Esophagus muscularis mucosa (tissue), 4 donors: ENCODE data around the gene CCL7. TPM values are rescaled to one million over a fixed set of nuclear protein-coding genes. Genes with fewer than 3 reads are reported as not detected.
A peak's percentile ranks its signal among the peaks of the same experiment; 100 is the strongest.

Experiments
- DNase-seq: peaks from one replicate; pipeline ENCODE4 v3.0.0-alpha.2; 2017; ENCODE audit errors: extremely low spot score
- H3K27ac ChIP-seq, 4 donors: fragments of 200-600 bp; sonication (generic); replicated peaks in 1 of 4; 1 replicate in 3 of 4; 2 replicates in 1 of 4; pipeline ENCODE4 v1.5.1; 2016 to 2019; ENCODE audit warnings: mild to moderate bottlenecking in 1 of 4
- H3K27me3 ChIP-seq, 4 donors: fragments of 200-600 bp; sonication (generic); one replicate each; pipeline versions ENCODE4 v1.5.1 to v1.6.0; 2016 to 2019
- H3K36me3 ChIP-seq, 4 donors: fragments of 200-600 bp; sonication (generic); one replicate each; pipeline ENCODE4 v1.5.1; 2016 to 2019
- H3K4me1 ChIP-seq, 4 donors: fragments of 200-600 bp; sonication (generic); one replicate each; pipeline ENCODE4 v1.5.1; 2016 to 2019
- H3K4me3 ChIP-seq, 4 donors: fragments of 200-600 bp; sonication (generic); 1 replicate in 2 of 4; 2 replicates in 2 of 4; pipeline ENCODE4 v1.5.1; 2016 to 2019; ENCODE audit warnings: mild to moderate bottlenecking in 4 of 4, moderate library complexity in 1 of 4
- H3K9me3 ChIP-seq, 4 donors: fragments of 200-600 bp; sonication (generic); 1 replicate in 3 of 4; 2 replicates in 1 of 4; pipeline ENCODE4 v1.5.1; 2016 to 2019
- EP300 ChIP-seq: sonication (generic); formaldehyde crosslinking; IDR thresholded peaks from one replicate; pipeline ENCODE4 v1.6.1; 2017; ENCODE audit warnings: antibody characterized with exemption
- POLR2A ChIP-seq: fragments of 450-650 bp; IDR thresholded peaks from one replicate; pipeline ENCODE4 v1.6.1; 2017; ENCODE audit warnings: antibody characterized with exemption, moderate library complexity, mild to moderate bottlenecking, low read depth
- POLR2AphosphoS5 ChIP-seq, 2 donors: sonication (generic); formaldehyde crosslinking; IDR thresholded peaks; one replicate each; pipeline ENCODE4 v1.6.1; 2017; ENCODE audit warnings: antibody characterized with exemption in 2 of 2
- WGBS: methylation state at CpG from one replicate; pipeline ENCODE4 v1.1.5; 2018; 5-methylcytosine and 5-hydroxymethylcytosine counted together
- intact Hi-C: fragments of 100-400 bp; cut with DNase I; formaldehyde crosslinking; loops from one replicate; pipeline ENCODE4 v1.15.1; 2023
- total RNA-seq, 4 donors: library from RNA; depleted of rRNA; stranded (reverse); fragments of >200 nt; gene quantifications; one replicate each; pipeline versions ENCODE4 v1.1.0 to v1.2.1, GENCODE V29; 2016
- TF ChIP-seq, protein P1 (sequence below), 3 experiments: fragments of 200-600 bp in 2 of 3; fragments of 450-650 bp in 1 of 3; sonication (generic) in 2 of 3; IDR thresholded peaks; one replicate each; pipeline ENCODE4 v1.5.1; 2017 to 2019; ENCODE audit warnings: antibody characterized with exemption in 3 of 3, mild to moderate bottlenecking in 2 of 3, moderate library complexity in 1 of 3

Gene CCL7
- under 1 TPM in 1 of 4 donors, not detected in 3; 0.83 TPM for total RNA-seq

DNA sequence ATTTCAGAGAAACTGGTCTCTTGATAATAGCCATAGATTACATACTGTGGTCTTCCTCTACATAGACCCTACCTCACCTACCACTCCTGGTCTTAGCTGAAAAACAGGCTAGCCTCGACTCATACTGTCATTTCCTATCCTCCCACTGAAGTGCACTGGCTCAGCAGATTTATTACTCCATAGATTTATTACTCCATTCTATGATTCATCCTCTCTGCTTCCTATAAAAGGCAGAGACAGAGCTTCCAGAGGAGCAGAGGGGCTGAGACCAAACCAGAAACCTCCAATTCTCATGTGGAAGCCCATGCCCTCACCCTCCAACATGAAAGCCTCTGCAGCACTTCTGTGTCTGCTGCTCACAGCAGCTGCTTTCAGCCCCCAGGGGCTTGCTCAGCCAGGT, at the start of gene CCL7:
CCL7 (plus strand) TSS at position 253 of the 400 bp plus-strand sequence; CDS start at position 323, 70 bp downstream.
- intact Hi-C loops: loop anchor here (10.0 kb wide), 1 partner anchor 65 kb away; no protein-coding TSS in a partner anchor
- Histone ChIP-seq H3K4me1 (peaks cover 0 to 5% (median 0%) of the 10 kb centered on the region in 4 donors), H3K27me3 (no peaks in the 10 kb centered on the region), H3K27ac (no peak within 1 kb of the TSS), H3K4me3 (no peak within 1 kb of the TSS), H3K36me3 (no peaks in the 10 kb centered on the region), H3K9me3 (no peaks in the 10 kb centered on the region)
- TF ChIP-seq POLR2AphosphoS5 (IDR thresholded peaks at IDR 0.05) (no peak), EP300 (no peak), POLR2A (no peak)
- TF ChIP-seq, protein P1, sequence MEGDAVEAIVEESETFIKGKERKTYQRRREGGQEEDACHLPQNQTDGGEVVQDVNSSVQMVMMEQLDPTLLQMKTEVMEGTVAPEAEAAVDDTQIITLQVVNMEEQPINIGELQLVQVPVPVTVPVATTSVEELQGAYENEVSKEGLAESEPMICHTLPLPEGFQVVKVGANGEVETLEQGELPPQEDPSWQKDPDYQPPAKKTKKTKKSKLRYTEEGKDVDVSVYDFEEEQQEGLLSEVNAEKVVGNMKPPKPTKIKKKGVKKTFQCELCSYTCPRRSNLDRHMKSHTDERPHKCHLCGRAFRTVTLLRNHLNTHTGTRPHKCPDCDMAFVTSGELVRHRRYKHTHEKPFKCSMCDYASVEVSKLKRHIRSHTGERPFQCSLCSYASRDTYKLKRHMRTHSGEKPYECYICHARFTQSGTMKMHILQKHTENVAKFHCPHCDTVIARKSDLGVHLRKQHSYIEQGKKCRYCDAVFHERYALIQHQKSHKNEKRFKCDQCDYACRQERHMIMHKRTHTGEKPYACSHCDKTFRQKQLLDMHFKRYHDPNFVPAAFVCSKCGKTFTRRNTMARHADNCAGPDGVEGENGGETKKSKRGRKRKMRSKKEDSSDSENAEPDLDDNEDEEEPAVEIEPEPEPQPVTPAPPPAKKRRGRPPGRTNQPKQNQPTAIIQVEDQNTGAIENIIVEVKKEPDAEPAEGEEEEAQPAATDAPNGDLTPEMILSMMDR (IDR thresholded peaks at IDR 0.05): no peak
- 24% methylated on average over 1 of the region's 1 CpG for WGBS
- no peak for DNase-seq

DNA sequence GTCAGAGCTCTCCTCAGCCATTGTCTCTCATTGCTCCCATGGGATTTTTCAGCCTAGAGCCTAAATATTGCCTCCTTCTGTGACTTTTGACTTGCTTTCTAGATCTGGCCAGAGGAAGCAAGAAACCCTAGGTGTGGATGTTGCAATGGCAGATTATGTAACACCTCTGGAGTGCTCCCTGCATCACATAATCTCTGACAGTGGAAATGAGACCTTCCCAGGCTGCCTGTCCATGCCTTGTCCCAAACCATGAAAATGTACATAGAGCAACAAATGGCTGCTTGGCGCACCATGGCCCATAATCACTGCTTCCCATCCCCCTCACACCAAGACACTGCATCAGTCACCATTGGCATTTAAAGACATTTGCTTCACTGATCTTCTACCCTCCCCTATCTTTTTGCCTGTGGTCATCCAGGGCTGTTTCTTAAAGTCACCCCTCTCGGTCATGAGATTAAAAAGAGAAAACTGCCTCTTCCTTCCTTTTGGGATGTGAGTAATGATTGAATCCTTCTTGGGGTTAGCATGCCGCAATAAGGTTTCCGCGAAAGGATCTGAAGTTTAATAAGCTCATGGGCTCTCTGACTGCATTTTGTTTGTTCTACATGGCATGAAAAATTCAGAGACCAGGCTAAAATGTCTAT, 49.1 kb upstream of the CCL7 start:
- no peaks in the 10 kb centered on the region for H3K36me3 ChIP-seq
- no peak overlapping the region for H3K4me3 ChIP-seq
- H3K27me3 ChIP-seq: no peaks in the 10 kb centered on the region
- TF ChIP-seq POLR2AphosphoS5 (IDR thresholded peaks at IDR 0.05) (no peak), POLR2A (no peak), EP300 (no peak)
- TF ChIP-seq, protein P1 (IDR thresholded peaks at IDR 0.05): no peak
- intact Hi-C loops: no loop called here
- H3K9me3 ChIP-seq: no peaks in the 10 kb centered on the region
- peaks cover 0 to 18% (median 2%) of the 10 kb centered on the region in 4 donors for H3K4me1 ChIP-seq
- WGBS: 73% methylated on average over 5 of the region's 5 CpGs
- H3K27ac ChIP-seq: no peak overlapping the region
- peak; percentile 77 for DNase-seq

DNA sequence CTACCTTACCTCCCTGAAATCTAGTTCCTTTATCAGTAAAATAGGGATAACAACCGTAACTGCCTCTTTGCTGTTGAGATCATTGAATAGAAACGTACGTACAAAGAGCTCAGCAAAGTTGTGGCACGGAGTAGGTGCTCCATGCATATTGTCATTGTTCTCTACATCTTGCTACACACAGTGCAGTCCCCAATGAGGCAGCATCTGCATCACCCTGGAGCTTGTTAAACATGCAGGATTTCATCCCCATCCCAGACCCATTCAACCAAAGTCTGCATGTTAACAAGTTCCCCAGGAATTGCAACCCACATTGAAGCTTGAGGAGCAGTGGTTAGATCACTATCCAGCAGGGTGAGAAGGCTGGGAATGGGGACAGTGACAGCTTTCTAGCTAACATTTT, 48.6 kb upstream of the CCL7 start:
- WGBS: 75% methylated on average over 4 of the region's 4 CpGs
- Histone ChIP-seq H3K4me1 (peaks cover 0 to 18% (median 2%) of the 10 kb centered on the region in 4 donors), H3K9me3 (no peaks in the 10 kb centered on the region), H3K27me3 (no peaks in the 10 kb centered on the region), H3K4me3 (no peak overlapping the region), H3K27ac (no peak overlapping the region), H3K36me3 (no peaks in the 10 kb centered on the region)
- intact Hi-C loops: no loop called here
- TF ChIP-seq EP300 (no peak), POLR2A (no peak), POLR2AphosphoS5 (IDR thresholded peaks at IDR 0.05) (no peak)
- TF ChIP-seq, protein P1 (IDR thresholded peaks at IDR 0.05): no peak
- DNase-seq: peak; percentile 31

DNA sequence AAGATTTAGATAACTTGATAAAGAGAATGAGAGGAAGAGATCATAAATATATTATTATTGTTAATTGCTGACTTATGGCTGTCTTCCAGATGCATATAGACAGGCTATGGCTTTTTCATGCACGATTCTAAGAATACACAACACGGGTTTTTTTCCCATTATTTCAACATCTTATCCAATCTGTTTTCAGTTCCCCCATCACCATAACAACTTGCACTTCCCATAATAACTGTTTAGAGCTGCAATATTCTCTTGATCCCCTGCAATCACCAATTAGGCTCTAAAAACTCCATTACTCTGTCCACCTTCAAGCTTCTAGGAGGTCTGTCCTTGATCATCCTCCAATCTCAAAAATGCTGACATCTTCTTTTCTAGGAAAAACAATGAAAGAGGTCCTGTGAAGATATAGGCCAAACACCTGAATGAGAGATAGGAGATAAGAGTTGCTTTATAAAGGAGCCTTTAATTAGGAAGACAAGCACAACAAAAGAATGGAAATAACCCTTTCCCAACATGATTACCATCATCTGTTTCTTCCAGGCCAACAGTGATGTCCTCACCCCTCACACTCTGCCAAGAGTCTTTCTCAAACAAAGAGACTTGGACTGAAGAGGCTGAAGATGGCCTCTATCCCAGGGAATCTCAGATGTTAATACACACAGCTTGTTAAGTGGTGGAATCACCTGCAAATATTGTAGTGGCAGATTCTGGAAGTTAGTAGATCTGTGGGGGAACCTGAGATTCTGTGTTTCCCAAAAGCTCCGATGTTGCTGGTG, 47.1 kb upstream of the CCL7 start:
- 76% methylated on average over 3 of the region's 3 CpGs for WGBS
- peaks cover 0 to 18% (median 2%) of the 10 kb centered on the region in 4 donors for H3K4me1 ChIP-seq
- H3K36me3 ChIP-seq: no peaks in the 10 kb centered on the region
- TF ChIP-seq, protein P1 (IDR thresholded peaks at IDR 0.05): no peak
- no peak for TF ChIP-seq EP300
- TF ChIP-seq POLR2AphosphoS5 (IDR thresholded peaks at IDR 0.05): no peak
- DNase-seq: no peak
- H3K27me3 ChIP-seq: no peaks in the 10 kb centered on the region
- H3K4me3 ChIP-seq: no peak overlapping the region
- no peak overlapping the region for H3K27ac ChIP-seq
- no peaks in the 10 kb centered on the region for H3K9me3 ChIP-seq
- intact Hi-C loops: no loop called here
